ENCODE data around the gene RNF212.

DNA sequence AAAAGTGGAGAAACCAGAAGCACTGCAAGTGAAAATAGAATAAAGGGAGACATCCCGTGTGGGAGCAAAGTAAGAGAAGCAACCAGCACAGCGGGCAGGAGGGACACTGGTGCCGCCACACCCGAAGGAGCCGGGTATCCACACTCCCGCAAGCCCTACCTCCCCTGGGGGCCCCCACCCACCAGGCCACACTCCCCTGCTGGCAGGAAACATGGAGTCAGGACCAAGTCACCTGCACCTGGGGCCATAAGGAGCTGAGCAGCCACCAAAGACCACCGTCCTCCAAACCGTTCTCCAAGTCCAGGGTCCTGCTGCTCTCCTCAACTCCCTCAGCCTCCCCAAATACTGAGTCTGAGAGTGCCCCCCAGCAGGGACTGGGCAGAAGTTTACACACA is 71.4 kb downstream of the RNF212 start:
- TF ChIP-seq, protein P1, sequence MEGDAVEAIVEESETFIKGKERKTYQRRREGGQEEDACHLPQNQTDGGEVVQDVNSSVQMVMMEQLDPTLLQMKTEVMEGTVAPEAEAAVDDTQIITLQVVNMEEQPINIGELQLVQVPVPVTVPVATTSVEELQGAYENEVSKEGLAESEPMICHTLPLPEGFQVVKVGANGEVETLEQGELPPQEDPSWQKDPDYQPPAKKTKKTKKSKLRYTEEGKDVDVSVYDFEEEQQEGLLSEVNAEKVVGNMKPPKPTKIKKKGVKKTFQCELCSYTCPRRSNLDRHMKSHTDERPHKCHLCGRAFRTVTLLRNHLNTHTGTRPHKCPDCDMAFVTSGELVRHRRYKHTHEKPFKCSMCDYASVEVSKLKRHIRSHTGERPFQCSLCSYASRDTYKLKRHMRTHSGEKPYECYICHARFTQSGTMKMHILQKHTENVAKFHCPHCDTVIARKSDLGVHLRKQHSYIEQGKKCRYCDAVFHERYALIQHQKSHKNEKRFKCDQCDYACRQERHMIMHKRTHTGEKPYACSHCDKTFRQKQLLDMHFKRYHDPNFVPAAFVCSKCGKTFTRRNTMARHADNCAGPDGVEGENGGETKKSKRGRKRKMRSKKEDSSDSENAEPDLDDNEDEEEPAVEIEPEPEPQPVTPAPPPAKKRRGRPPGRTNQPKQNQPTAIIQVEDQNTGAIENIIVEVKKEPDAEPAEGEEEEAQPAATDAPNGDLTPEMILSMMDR (IDR thresholded peaks at IDR 0.05; ENCODE audit: poor library complexity): no peak
- TF ChIP-seq EZH2 (IDR thresholded peaks at IDR 0.05; ENCODE audit: borderline replicate concordance) (no peak), EZH2phosphoT487 (IDR thresholded peaks at IDR 0.05; ENCODE audit: low read depth, severe bottlenecking, unreplicated experiment) (no peak)
